K562 (cell line): ENCODE results near the gene SLC12A4. TPM values are rescaled to one million over a fixed set of nuclear protein-coding genes. Genes with fewer than 3 reads are reported as not detected.
A peak's percentile ranks its signal among the peaks of the same experiment; 100 is the strongest.
"Not testable (repeated sequence)": the region's sequence is repeated elsewhere in the genome, so short reads cannot be mapped to it uniquely, and the experiment has no call there.

Source experiments
- FOXK2 ChIP-seq, 2 experiments: fragments of 450-650 bp; IDR thresholded peaks in 1 of 2; conservative IDR thresholded peaks in 1 of 2; 2 replicates each; pipeline ENCODE4 v1.6.1; 2016; ENCODE audit warnings: low read depth in 2 of 2, mild to moderate bottlenecking in 1 of 2
- KDM5B ChIP-seq: fragments of 200-600 bp; sonication (generic); IDR thresholded peaks from 2 replicates; pipeline ENCODE4 v1.6.1; 2012; ENCODE audit warnings: low read depth, mild to moderate bottlenecking, moderate library complexity, low read length, control low read depth, inconsistent platforms; ENCODE audit not compliant: insufficient replicate concordance
- MTA3 ChIP-seq: fragments of 450-650 bp; formaldehyde crosslinking; IDR thresholded peaks from 2 replicates; pipeline ENCODE4 v1.6.1; 2017; ENCODE audit warnings: mild to moderate bottlenecking, borderline replicate concordance
- NR2C1 ChIP-seq, 2 experiments: fragments of 450-650 bp; IDR thresholded peaks; 2 replicates each; pipeline ENCODE4 v1.6.1; 2017; ENCODE audit warnings: mild to moderate bottlenecking in 2 of 2, antibody characterized with exemption in 1 of 2, inconsistent platforms in 1 of 2, missing compliant biosample characterization in 1 of 2, missing genetic modification characterization in 1 of 2
- POLR2AphosphoS5 ChIP-seq: IDR thresholded peaks from 2 replicates; pipeline ENCODE4 v1.6.1; 2011; ENCODE audit warnings: mild to moderate bottlenecking, low read depth, low read length, moderate library complexity; ENCODE audit not compliant: control insufficient read depth, insufficient read depth
- POLR2B ChIP-seq: fragments of 450-650 bp; IDR thresholded peaks from 2 replicates; pipeline ENCODE4 v1.6.1; 2018; ENCODE audit warnings: low read depth; ENCODE audit not compliant: partially characterized antibody
- RBFOX2 ChIP-seq: fragments of 200-400 bp; formaldehyde crosslinking; IDR thresholded peaks from 2 replicates; pipeline ENCODE4 v1.6.1; 2017; ENCODE audit warnings: low read depth, mild to moderate bottlenecking, low read length, moderate library complexity
- SUPT5H ChIP-seq: fragments of 450-650 bp; IDR thresholded peaks from 2 replicates; pipeline ENCODE4 v1.6.1; 2016
- THRAP3 ChIP-seq: fragments of 450-650 bp; IDR thresholded peaks from 2 replicates; pipeline ENCODE4 v1.6.1; 2016; ENCODE audit warnings: mild to moderate bottlenecking, inconsistent platforms, borderline replicate concordance
- polyA plus RNA-seq, 8 experiments: library from polyadenylated mRNA; depleted of rRNA in 4 of 8; stranded (reverse) in 5 of 8; unstranded in 3 of 8; fragments of >200 nt; fragmentation: Nextera tagmentation in 2 of 8; fragmentation: Illumina TruSeq in 1 of 8; extraction: Ambion mirVana in 2 of 8; extraction: Trizol in 1 of 8; gene quantifications; 2 replicates each; pipeline versions ENCODE4 v1.2.1 to v1.2.3, GENCODE V29; 2011 to 2014; ENCODE audit warnings: inconsistent platforms in 1 of 8, missing spikeins in 1 of 8
- total RNA-seq, 7 experiments: library from RNA; depleted of rRNA in 6 of 7; stranded (reverse); fragments of >200 nt in 6 of 7; fragmentation: Illumina TruSeq in 2 of 7; extraction: Trizol in 2 of 7; gene quantifications; 2 replicates each; pipeline versions ENCODE4 v1.2.1 to v1.2.3, GENCODE V29; 2011 to 2021; ENCODE audit warnings: low replicate concordance in 1 of 7
- TF ChIP-seq, protein P1 (sequence below): fragments of 450-650 bp; IDR thresholded peaks from 2 replicates; pipeline ENCODE4 v1.6.1; 2016; ENCODE audit warnings: mild to moderate bottlenecking

The SLC12A4 gene
- total and polyA plus RNA-seq, 9 of the 15 experiments (the other 6 are each of a cell fraction or from before 2014, with no cell fraction given), result 0.75 to 43.5 (median 15.0) TPM

DNA sequence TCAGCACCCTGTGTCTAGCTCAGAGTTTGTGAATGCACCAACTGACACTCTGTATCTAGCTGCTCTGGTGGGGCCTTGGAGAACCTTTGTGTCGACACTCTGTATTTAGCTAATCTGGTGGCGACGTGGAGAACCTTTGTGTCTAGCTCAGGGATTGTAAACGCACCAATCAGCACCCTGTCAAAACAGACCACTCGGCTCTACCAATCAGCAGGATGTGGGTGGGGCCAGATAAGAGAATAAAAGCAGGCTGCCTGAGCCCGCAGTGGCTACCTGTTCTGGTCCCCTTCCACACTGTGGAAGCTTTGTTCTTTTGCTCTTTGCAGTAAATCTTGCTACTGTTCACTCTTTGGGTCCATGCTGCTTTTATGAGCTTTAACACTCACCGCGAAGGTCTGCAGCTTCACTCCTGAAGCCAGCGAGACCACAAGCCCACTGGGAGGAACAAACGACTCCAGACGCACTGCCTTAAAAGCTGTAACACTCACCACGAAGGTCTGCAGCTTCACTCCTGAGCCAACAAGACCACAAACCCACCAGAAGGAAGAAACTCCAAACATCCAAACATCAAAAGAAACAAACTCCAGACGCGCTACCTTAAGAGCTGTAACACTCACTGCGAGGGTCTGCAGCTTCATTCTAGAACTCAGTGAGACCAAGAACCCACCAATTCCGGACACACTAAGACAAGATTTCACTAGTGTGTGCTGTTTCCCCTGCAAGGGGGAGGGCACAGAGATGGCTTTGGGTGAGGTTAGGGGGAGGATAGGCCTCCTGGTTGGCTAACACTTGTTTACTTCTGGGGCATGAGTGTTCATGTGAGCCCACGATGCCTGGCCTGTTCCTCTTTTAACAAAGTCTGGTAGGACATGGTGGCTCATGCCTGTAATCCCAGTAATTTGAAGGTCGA is 30.6 kb upstream of the SLC12A4 start, which contains the start of gene DPEP2 (continued):
- TF ChIP-seq FOXK2 (conservative IDR thresholded peaks at IDR 0.05 in 1 of 2, IDR thresholded peaks at IDR 0.05 in 1 of 2; ENCODE audit: low read depth in 2 of 2) (0 out of 4 replicates have a peak, but pooled peaks of 1 of the 2 experiments have one; percentile 44), SUPT5H (peak; percentile 76), THRAP3 (0 out of 2 replicates have a peak, but pooled peaks have one; percentile 65), MTA3 (peak; percentile 81), POLR2AphosphoS5 (0 out of 2 replicates have a peak, but pooled peaks have one; percentile 23), KDM5B (peak; percentile 51), RBFOX2 (peak; percentile 37; the same call in 1 of the 2 replicates), NR2C1 (IDR thresholded peaks at IDR 0.05) (0 out of 2 replicates have a peak, but pooled peaks have one; percentile 13), POLR2B (peak; percentile 65)
- TF ChIP-seq, protein P1, sequence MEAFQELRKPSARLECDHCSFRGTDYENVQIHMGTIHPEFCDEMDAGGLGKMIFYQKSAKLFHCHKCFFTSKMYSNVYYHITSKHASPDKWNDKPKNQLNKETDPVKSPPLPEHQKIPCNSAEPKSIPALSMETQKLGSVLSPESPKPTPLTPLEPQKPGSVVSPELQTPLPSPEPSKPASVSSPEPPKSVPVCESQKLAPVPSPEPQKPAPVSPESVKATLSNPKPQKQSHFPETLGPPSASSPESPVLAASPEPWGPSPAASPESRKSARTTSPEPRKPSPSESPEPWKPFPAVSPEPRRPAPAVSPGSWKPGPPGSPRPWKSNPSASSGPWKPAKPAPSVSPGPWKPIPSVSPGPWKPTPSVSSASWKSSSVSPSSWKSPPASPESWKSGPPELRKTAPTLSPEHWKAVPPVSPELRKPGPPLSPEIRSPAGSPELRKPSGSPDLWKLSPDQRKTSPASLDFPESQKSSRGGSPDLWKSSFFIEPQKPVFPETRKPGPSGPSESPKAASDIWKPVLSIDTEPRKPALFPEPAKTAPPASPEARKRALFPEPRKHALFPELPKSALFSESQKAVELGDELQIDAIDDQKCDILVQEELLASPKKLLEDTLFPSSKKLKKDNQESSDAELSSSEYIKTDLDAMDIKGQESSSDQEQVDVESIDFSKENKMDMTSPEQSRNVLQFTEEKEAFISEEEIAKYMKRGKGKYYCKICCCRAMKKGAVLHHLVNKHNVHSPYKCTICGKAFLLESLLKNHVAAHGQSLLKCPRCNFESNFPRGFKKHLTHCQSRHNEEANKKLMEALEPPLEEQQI, result peak; percentile 14; the same call in 1 of the 2 replicates
- TF ChIP-seq NR2C1 (tag; IDR thresholded peaks at IDR 0.05), result not testable (repeated sequence)
- TF ChIP-seq, all 486 proteins: peak for 19; not testable (repeated sequence) for 467
